SK-N-MC (cell line): ENCODE results near the gene SPAG6.

ENCODE experiments used
- EZH2 ChIP-seq: fragments of 200-600 bp; sonication (generic); IDR thresholded peaks from one replicate; pipeline ENCODE4 v1.6.1; 2017; ENCODE audit warnings: antibody characterized with exemption
- FOXP2 ChIP-seq: optimal IDR thresholded peaks from 2 replicates; pipeline ENCODE3; 2011; ENCODE audit warnings: mild to moderate bottlenecking, moderate library complexity; ENCODE audit not compliant: insufficient read depth; ENCODE audit errors: extremely low read length, control extremely low read depth
- POLR2AphosphoS5 ChIP-seq: IDR thresholded peaks from 2 replicates; pipeline ENCODE4 v1.6.1; 2012; ENCODE audit warnings: mild to moderate bottlenecking, low read depth, low read length, borderline replicate concordance

- TF ChIP-seq POLR2AphosphoS5 = no peak
- TF ChIP-seq EZH2 = no peak
- no peak for TF ChIP-seq FOXP2
These were observed 3.4 kb upstream of the SPAG6 start for GRCh38 chr10:22341926-22342196.
